Lower lobe of right lung (tissue), 2 donors: ENCODE measurements around the gene CLCN5. TPM values are rescaled to one million over a fixed set of nuclear protein-coding genes. Genes with fewer than 3 reads are reported as not detected.

Experiments
- ATAC-seq, 2 donors: fragments of 200-7000 bp; cut with Tn5 transposase; one replicate each; pipeline ENCODE4 v1.9.1; 2020 to 2022; ENCODE audit warnings: mild to moderate bottlenecking in 2 of 2, moderate library complexity in 2 of 2
- DNase-seq: peaks from one replicate; pipeline ENCODE4 v3.0.0-alpha.2; 2020
- H3K27ac ChIP-seq: fragments of 200-600 bp; one replicate; pipeline ENCODE4 v1.8.0; 2022
- H3K27me3 ChIP-seq: fragments of 200-600 bp; one replicate; pipeline ENCODE4 v1.8.0; 2022; ENCODE audit warnings: low read depth
- H3K36me3 ChIP-seq: fragments of 200-600 bp; one replicate; pipeline ENCODE4 v1.8.0; 2022; ENCODE audit warnings: mild to moderate bottlenecking
- H3K4me1 ChIP-seq: fragments of 200-600 bp; one replicate; pipeline ENCODE4 v1.8.0; 2022
- H3K4me3 ChIP-seq: fragments of 200-600 bp; one replicate; pipeline ENCODE4 v1.8.0; 2022; ENCODE audit warnings: mild to moderate bottlenecking
- H3K9me3 ChIP-seq: fragments of 200-600 bp; one replicate; pipeline ENCODE4 v1.8.0; 2022
- intact Hi-C: fragments of 100-400 bp; cut with DNase I; formaldehyde crosslinking; loops from one replicate; pipeline ENCODE4 v1.11.0; 2022
- total RNA-seq: library from RNA; stranded (reverse); fragmentation: NEBNext Ultra II Directional; extraction: Animal tissue kit (Norgen Biotek cat#: 25700); gene quantifications from one replicate; pipeline ENCODE4 v1.2.1, GENCODE V29; 2021
- TF ChIP-seq, protein P1 (sequence below): fragments of 200-600 bp; IDR thresholded peaks from one replicate; pipeline ENCODE4 v1.8.0; 2022; ENCODE audit warnings: antibody characterized with exemption, mild to moderate bottlenecking
- donor health status: DM: no; HTN: yes; CAD: no; lungs with severe emphysema.

CLCN5 gene
- total RNA-seq, 1 donor from 2014 or later: 12.9 TPM

DNA sequence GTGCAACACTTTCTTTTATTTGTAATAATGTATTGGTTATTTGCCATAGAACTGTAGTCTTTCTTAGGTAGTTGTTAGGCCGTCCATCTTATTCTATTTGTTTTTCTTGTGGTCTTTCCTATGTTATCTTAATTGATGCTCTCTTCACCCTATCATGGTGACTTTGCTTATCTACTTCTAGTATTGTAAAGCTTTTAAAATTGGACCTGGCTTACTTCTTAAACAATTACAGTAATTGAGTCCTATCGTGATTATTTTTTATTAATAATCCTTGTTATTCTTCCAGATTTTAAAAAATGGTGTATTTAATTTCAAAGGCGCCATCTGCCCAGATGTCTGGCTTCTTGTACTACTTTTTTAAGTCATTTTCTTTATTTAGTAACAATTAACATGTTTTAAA, 63.7 kb downstream of the CLCN5 start:
- no peak for ATAC-seq
- H3K27me3 ChIP-seq: no peaks in the 10 kb centered on the region

DNA sequence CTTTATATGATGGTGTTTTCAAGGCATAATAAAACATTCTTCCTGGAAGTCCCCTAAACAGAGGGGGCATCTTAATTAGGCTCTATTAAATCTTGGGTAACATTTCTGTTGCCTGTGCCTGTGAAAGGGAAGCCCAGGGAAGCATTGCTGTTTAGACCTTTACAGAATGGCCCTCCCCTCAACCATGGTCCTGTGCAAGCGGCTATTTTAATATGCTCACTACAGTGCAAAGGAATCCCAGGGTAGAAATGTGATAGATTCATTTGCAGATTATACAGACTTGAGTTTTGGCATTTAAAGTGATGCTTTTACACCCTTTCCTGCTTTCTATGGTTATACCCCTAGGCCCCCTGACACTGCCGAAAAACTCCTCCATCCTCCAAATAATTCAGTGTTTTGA, 65.3 kb downstream of the CLCN5 start:
- no peak for ATAC-seq
- intact Hi-C loops: no loop called here
- H3K27me3 ChIP-seq: no peaks in the 10 kb centered on the region
- no peaks in the 10 kb centered on the region for H3K36me3 ChIP-seq
- no peak for DNase-seq
- no peaks in the 10 kb centered on the region for H3K9me3 ChIP-seq
- H3K4me1 ChIP-seq: no peaks in the 10 kb centered on the region
- no peak overlapping the region for H3K4me3 ChIP-seq
- TF ChIP-seq, protein P1, sequence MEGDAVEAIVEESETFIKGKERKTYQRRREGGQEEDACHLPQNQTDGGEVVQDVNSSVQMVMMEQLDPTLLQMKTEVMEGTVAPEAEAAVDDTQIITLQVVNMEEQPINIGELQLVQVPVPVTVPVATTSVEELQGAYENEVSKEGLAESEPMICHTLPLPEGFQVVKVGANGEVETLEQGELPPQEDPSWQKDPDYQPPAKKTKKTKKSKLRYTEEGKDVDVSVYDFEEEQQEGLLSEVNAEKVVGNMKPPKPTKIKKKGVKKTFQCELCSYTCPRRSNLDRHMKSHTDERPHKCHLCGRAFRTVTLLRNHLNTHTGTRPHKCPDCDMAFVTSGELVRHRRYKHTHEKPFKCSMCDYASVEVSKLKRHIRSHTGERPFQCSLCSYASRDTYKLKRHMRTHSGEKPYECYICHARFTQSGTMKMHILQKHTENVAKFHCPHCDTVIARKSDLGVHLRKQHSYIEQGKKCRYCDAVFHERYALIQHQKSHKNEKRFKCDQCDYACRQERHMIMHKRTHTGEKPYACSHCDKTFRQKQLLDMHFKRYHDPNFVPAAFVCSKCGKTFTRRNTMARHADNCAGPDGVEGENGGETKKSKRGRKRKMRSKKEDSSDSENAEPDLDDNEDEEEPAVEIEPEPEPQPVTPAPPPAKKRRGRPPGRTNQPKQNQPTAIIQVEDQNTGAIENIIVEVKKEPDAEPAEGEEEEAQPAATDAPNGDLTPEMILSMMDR: no peak
- H3K27ac ChIP-seq: no peak overlapping the region

More for the DNA sequence above, 63.7 kb downstream of the CLCN5 start:
- H3K36me3 ChIP-seq: no peaks in the 10 kb centered on the region
- H3K9me3 ChIP-seq: no peaks in the 10 kb centered on the region
- no peak overlapping the region for H3K4me3 ChIP-seq
- intact Hi-C loops: no loop called here
- no peak for DNase-seq
- no peaks in the 10 kb centered on the region for H3K4me1 ChIP-seq
- no peak overlapping the region for H3K27ac ChIP-seq
- TF ChIP-seq, protein P1: no peak

DNA sequence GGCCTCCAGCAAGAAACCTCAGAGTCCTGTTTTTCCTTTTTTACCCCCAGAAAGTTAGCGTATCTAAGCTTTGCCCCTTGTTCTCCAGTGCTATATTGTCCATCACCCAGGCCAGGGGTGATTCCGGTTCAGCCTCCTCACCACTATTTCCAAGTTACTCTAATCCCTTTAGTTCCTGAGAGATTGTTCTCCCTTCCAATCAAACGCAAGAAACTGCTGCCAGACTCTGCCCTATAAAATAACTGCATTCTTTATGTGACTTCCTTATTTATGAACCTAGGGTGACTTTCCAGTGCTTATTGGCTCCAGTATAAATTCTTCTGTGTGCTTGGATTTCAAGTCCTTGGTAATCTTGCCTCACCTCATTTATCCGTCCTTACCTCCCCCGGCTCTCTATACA, 65.7 kb downstream of the CLCN5 start:
- TF ChIP-seq, protein P1: no peak
- H3K9me3 ChIP-seq: no peaks in the 10 kb centered on the region
- H3K36me3 ChIP-seq: no peaks in the 10 kb centered on the region
- no peaks in the 10 kb centered on the region for H3K4me1 ChIP-seq
- DNase-seq (no peak), ATAC-seq (no peak)
- no peaks in the 10 kb centered on the region for H3K27me3 ChIP-seq
- H3K27ac ChIP-seq: no peak overlapping the region
- no peak overlapping the region for H3K4me3 ChIP-seq
- intact Hi-C loops: no loop called here

DNA sequence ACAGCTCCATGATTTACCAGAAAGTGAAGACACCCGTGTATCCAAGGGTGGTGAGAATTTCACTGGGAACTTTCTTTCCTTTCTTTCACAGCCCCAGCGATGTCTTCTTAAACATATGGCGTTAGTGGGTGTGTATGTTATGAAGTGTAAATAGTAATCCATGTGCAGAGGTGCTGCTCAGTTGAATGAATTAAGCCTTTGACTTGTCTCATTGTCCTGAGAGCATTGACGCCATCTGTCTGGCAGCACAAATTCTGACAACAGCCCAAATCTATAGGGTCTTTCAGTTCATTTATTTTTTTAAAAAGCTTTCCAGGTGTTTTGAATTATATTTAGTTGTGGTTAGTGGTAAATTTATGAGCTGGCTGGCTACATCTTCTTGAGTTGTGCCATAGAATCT, 69.4 kb downstream of the CLCN5 start:
- Histone ChIP-seq H3K27ac (no peak overlapping the region), H3K9me3 (no peaks in the 10 kb centered on the region), H3K4me1 (no peaks in the 10 kb centered on the region), H3K27me3 (no peaks in the 10 kb centered on the region), H3K4me3 (no peak overlapping the region), H3K36me3 (no peaks in the 10 kb centered on the region)
- TF ChIP-seq, protein P1: no peak
- ATAC-seq: no peak
- intact Hi-C loops: no loop called here
- no peak for DNase-seq

DNA sequence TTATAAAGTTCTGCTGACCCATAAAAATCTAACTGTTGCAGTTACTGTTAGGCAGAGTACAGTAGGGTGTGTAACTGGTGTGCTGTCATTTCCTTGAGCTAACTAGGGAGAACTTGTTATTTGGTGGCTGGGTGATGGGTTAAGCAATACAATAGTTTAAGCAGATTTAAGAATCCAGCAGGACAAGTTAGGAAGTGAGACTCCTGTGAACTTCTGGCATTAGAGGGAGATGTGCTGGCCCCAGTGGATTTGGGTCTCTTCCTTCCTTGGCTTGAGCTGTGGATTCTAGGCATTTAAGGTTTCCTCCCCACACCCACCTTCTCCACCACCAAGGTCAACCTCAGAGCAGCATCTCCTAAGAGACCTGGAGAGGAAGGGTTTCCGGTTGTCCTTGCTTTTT, 70.5 kb downstream of the CLCN5 start:
- H3K27me3 ChIP-seq: no peaks in the 10 kb centered on the region
- no peak overlapping the region for H3K4me3 ChIP-seq
- no peak overlapping the region for H3K27ac ChIP-seq
- no peaks in the 10 kb centered on the region for H3K36me3 ChIP-seq
- TF ChIP-seq, protein P1: no peak
- no peaks in the 10 kb centered on the region for H3K9me3 ChIP-seq
- intact Hi-C loops: no loop called here
- no peak for DNase-seq
- no peaks in the 10 kb centered on the region for H3K4me1 ChIP-seq
- no peak for ATAC-seq

DNA sequence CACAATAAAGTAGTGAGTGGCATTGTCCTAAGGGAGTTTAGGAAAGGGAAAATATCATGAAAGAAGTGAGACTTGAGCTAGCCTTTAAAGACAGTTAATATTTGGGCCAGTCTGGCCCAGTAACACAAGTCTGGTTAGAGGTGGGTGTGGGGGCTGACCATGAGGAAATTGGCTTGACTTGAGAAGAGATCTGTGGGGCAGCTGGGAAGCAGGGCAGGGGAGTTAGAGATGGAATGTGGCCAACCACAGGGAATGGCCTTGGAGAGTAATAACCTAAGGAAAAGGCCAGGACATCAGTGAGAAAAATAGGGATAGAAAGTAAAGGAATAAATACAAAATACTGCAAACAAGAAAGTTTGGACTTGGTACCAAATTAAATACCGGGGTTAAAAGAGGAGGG, 71.3 kb downstream of the CLCN5 start:
- ATAC-seq (no peak), DNase-seq (no peak)
- H3K36me3 ChIP-seq: no peaks in the 10 kb centered on the region
- no peak overlapping the region for H3K27ac ChIP-seq
- H3K4me3 ChIP-seq: no peak overlapping the region
- no peaks in the 10 kb centered on the region for H3K27me3 ChIP-seq
- no peaks in the 10 kb centered on the region for H3K4me1 ChIP-seq
- intact Hi-C loops: no loop called here
- H3K9me3 ChIP-seq: no peaks in the 10 kb centered on the region
- TF ChIP-seq, protein P1: no peak
